Bronchial epithelial cell (primary cell): ENCODE data around the gene SHC2. TPM values are rescaled to one million over a fixed set of nuclear protein-coding genes. Genes with fewer than 3 reads are reported as not detected.

Experiments
- DNase-seq: peaks from one replicate; pipeline ENCODE4 v3.0.0-alpha.2; 2010; ENCODE audit warnings: low read depth
- FAIRE-seq: peaks from 2 replicates; lab custom pipeline; 2011; peaks lifted over from hg19 to GRCh38; lab: Jason Lieb, UNC
- H3K27me3 ChIP-seq: 2 replicates; pipeline ENCODE4 v1.5.1; 2011; ENCODE audit warnings: low read length; ENCODE audit not compliant: control insufficient read depth, insufficient read depth
- H3K36me3 ChIP-seq: 2 replicates; pipeline ENCODE4 v1.5.1; 2011; ENCODE audit warnings: low read length; ENCODE audit not compliant: control insufficient read depth, insufficient read depth
- H3K4me3 ChIP-seq: 2 replicates; pipeline ENCODE4 v1.5.1; 2011; ENCODE audit warnings: mild to moderate bottlenecking, low read depth, low read length, control low read depth
- CTCF ChIP-seq: IDR thresholded peaks from 2 replicates; pipeline ENCODE4 v1.5.1; 2011; ENCODE audit warnings: mild to moderate bottlenecking, moderate library complexity, low read length, control low read depth, inconsistent platforms; ENCODE audit not compliant: insufficient read depth, severe bottlenecking
- total RNA-seq: library from RNA; depleted of rRNA; stranded (reverse); fragments of >200 nt; gene quantifications from 2 replicates; pipeline ENCODE4 v1.2.1, GENCODE V29; 2014

SHC2 gene
- total RNA-seq, 1 donor from 2014 or later: under 0.01 TPM

- no peak for TF ChIP-seq CTCF
- DNase-seq: peak; percentile 22
- Histone ChIP-seq H3K4me3 (no peak overlapping the region), H3K27me3 (no peaks in the 10 kb centered on the region), H3K36me3 (no peaks in the 10 kb centered on the region)
- no peak for FAIRE-seq
Measured at GRCh38 chr19:377801-378581, 82.8 kb downstream of the SHC2 start.

- H3K27me3 ChIP-seq: no peaks in the 10 kb centered on the region
- H3K36me3 ChIP-seq: no peaks in the 10 kb centered on the region
- FAIRE-seq: no peak
- TF ChIP-seq CTCF: no peak
- no peak overlapping the region for H3K4me3 ChIP-seq
- no peak for DNase-seq
Measured at GRCh38 chr19:376111-376470, 84.7 kb downstream of the SHC2 start.

DNA sequence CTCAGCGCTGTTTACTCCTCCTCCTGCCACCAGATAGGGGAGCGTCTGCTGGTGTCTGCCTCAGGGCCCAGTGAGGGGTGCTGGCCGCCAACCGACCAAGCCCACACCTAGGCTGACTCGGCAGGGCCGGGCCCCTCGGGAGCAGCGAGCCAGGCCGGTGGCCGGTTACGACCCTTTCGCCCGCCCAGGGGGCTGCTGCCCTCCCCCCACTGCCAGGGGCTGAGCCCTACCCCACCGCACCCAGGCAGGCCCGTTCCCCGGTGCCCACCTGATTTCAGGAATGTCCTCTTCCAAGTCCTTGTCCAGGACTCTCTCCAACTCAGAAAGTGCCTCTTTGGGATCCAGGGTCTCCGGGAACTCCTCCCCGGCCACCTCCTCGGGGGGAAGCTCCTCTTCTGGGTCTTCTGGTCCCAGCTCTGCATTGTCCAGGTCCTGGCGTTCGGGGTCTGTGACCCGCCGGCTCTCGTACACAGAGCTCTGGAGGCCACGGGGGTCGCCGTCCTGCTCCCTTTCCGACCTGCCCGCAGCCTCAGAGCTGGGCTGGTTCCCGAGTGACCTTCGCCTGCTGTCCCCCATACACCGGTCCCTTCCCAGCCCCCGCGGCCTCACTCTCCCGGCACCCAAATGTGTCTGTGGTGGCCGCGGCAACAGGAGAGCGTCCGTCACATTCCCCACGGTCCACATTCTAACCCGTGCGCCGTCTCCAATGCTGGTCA, 85.3 kb downstream of the SHC2 start:
- no peak for TF ChIP-seq CTCF
- Histone ChIP-seq H3K4me3 (no peak overlapping the region), H3K36me3 (no peaks in the 10 kb centered on the region), H3K27me3 (no peaks in the 10 kb centered on the region)
- FAIRE-seq: no peak
- DNase-seq: no peak

DNA sequence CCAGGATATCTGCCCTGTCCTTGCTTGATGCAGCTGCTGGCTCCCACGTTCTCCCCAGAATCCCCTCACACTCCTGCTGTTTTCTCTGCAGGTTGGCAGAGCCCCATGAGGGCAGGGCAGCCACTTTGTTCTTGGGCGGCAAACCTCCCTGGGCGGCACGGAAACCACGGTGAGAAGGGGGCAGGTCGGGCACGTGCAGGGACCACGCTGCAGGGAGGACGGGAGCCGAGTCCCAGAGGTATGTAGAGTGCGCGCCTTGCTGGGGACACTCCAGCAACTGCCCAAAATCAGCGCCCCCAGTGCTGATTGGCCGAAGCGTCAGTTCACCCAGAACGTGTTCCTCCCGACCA, 86.0 kb downstream of the SHC2 start:
- H3K36me3 ChIP-seq: no peaks in the 10 kb centered on the region
- no peak for TF ChIP-seq CTCF
- H3K27me3 ChIP-seq: no peaks in the 10 kb centered on the region
- H3K4me3 ChIP-seq: peak overlapping the region; percentile 29
- no peak for DNase-seq
- no peak for FAIRE-seq

GRCh38 chr19:374183-374885, 86.5 kb downstream of the SHC2 start:
- Histone ChIP-seq H3K4me3 (peak overlapping the region; percentile 29), H3K36me3 (no peaks in the 10 kb centered on the region), H3K27me3 (no peaks in the 10 kb centered on the region)
- no peak for TF ChIP-seq CTCF
- DNase-seq (peak; percentile 60), FAIRE-seq (no peak)
